MM.1S (cell line): ENCODE data around the gene PDIA3.

Experiments used
- DNase-seq: peaks from one replicate; pipeline ENCODE4 v3.0.0-alpha.2; 2015
- H2AFZ ChIP-seq: fragments of 300-600 bp; sonication (generic); 2 replicates; pipeline ENCODE4 v1.6.0; 2016; ENCODE audit warnings: antibody characterized with exemption, low read length
- H3F3A ChIP-seq: fragments of 300-600 bp; sonication (generic); 2 replicates; pipeline ENCODE4 v1.6.1; 2016; ENCODE audit warnings: mild to moderate bottlenecking, antibody characterized with exemption, low read length, moderate library complexity, mixed read lengths; ENCODE audit not compliant: insufficient read depth
- H3K27ac ChIP-seq: fragments of 300-600 bp; sonication (generic); 2 replicates; pipeline ENCODE4 v1.5.1; 2016; ENCODE audit warnings: mild to moderate bottlenecking, low read length
- H3K27me3 ChIP-seq: fragments of 300-600 bp; sonication (generic); replicated peaks from 2 replicates; pipeline ENCODE4 v1.6.0; 2016; ENCODE audit warnings: low read length; ENCODE audit not compliant: insufficient read depth
- H3K36me3 ChIP-seq: fragments of 300-600 bp; sonication (generic); replicated peaks from 2 replicates; pipeline ENCODE4 v1.6.1; 2016; ENCODE audit warnings: mild to moderate bottlenecking, low read length, mixed read lengths; ENCODE audit not compliant: insufficient read depth
- H3K4me1 ChIP-seq: fragments of 300-600 bp; sonication (generic); 2 replicates; pipeline ENCODE4 v1.6.1; 2016; ENCODE audit warnings: low read length, mixed read lengths
- H3K4me2 ChIP-seq: fragments of 300-600 bp; sonication (generic); 2 replicates; pipeline ENCODE4 v1.6.0; 2016; ENCODE audit warnings: low read depth, low read length
- H3K4me3 ChIP-seq: fragments of 300-600 bp; sonication (generic); 2 replicates; pipeline ENCODE4 v1.5.1; 2016; ENCODE audit warnings: low read length, mixed read lengths
- H3K79me2 ChIP-seq: fragments of 300-600 bp; sonication (generic); 2 replicates; pipeline ENCODE4 v1.6.1; 2016; ENCODE audit warnings: mixed run types, low read length, mixed read lengths
- H3K9ac ChIP-seq: fragments of 300-600 bp; sonication (generic); 2 replicates; pipeline ENCODE4 v1.6.1; 2016; ENCODE audit warnings: low read length, mixed read lengths
- H3K9me2 ChIP-seq: fragments of 300-600 bp; sonication (generic); replicated peaks from 2 replicates; pipeline ENCODE4 v1.6.1; 2016; ENCODE audit warnings: mild to moderate bottlenecking, low read length, mixed read lengths; ENCODE audit not compliant: insufficient read depth
- H3K9me3 ChIP-seq: fragments of 300-600 bp; sonication (generic); replicated peaks from 2 replicates; pipeline ENCODE4 v1.6.1; 2016; ENCODE audit warnings: mild to moderate bottlenecking, low read length, mixed read lengths; ENCODE audit not compliant: insufficient read depth
- H4K20me1 ChIP-seq: fragments of 300-600 bp; sonication (generic); 2 replicates; pipeline ENCODE4 v1.6.1; 2016; ENCODE audit warnings: mild to moderate bottlenecking, low read length, moderate library complexity, mixed read lengths; ENCODE audit not compliant: insufficient read depth
- CTCF ChIP-seq: fragments of 300-600 bp; sonication (generic); IDR thresholded peaks from 2 replicates; pipeline ENCODE4 v1.5.1; 2016; ENCODE audit warnings: antibody characterized with exemption, low read length, mixed read lengths
- EZH2 ChIP-seq: fragments of 300-600 bp; sonication (generic); optimal IDR thresholded peaks from 2 replicates; pipeline ENCODE3; 2017; ENCODE audit warnings: low read depth, mild to moderate bottlenecking, antibody characterized with exemption, low read length, mixed read lengths
- EZH2phosphoT487 ChIP-seq: fragments of 300-600 bp; sonication (generic); IDR thresholded peaks from 2 replicates; pipeline ENCODE4 v1.6.1; 2018; ENCODE audit warnings: antibody characterized with exemption, low read length

The PDIA3 gene

GRCh38 chr15:43795197-43795596, 49.0 kb downstream of the PDIA3 start:
- H3K4me1 ChIP-seq = peaks cover 12% of the 10 kb centered on the region
- no peaks in the 10 kb centered on the region for H3K36me3 ChIP-seq
- no peak overlapping the region for H3K27ac ChIP-seq

GRCh38 chr15:43795997-43796396, 49.8 kb downstream of the PDIA3 start:
- no peaks in the 10 kb centered on the region for H3K9me2 ChIP-seq
- no peak overlapping the region for H3K9ac ChIP-seq
- peaks cover 12% of the 10 kb centered on the region for H3K4me1 ChIP-seq

More at GRCh38 chr15:43795197-43795596, 49.0 kb downstream of the PDIA3 start:
- Histone ChIP-seq H3K9me2 (no peaks in the 10 kb centered on the region), H3K27me3 (no peaks in the 10 kb centered on the region), H3K4me2 (no peak overlapping the region), H3K4me3 (no peak overlapping the region), H3K9ac (no peak overlapping the region), H3K9me3 (no peaks in the 10 kb centered on the region), H2AFZ (no peak overlapping the region), H3F3A (peaks cover 11% of the 10 kb centered on the region; the same call in 1 of the 2 replicates), H3K79me2 (peaks cover 31% of the 10 kb centered on the region), H4K20me1 (no peaks in the 10 kb centered on the region)
- TF ChIP-seq EZH2phosphoT487 = no peak
- no peak for TF ChIP-seq CTCF
- TF ChIP-seq EZH2 = no peak
- DNase-seq = no peak

GRCh38 chr15:43796566-43796965, 50.3 kb downstream of the PDIA3 start:
- Histone ChIP-seq H3K36me3 (no peaks in the 10 kb centered on the region), H3K4me1 (peaks cover 12% of the 10 kb centered on the region), H3K4me3 (no peak overlapping the region), H3K9me3 (no peaks in the 10 kb centered on the region), H3F3A (peaks cover 11% of the 10 kb centered on the region; the same call in 1 of the 2 replicates), H4K20me1 (no peaks in the 10 kb centered on the region), H3K9me2 (no peaks in the 10 kb centered on the region), H3K79me2 (peaks cover 43% of the 10 kb centered on the region), H3K4me2 (no peak overlapping the region), H2AFZ (no peak overlapping the region), H3K27me3 (no peaks in the 10 kb centered on the region), H3K27ac (no peak overlapping the region), H3K9ac (no peak overlapping the region)
- DNase-seq = no peak
- no peak for TF ChIP-seq CTCF
- TF ChIP-seq EZH2phosphoT487 = no peak
- TF ChIP-seq EZH2 = no peak

More at GRCh38 chr15:43795997-43796396, 49.8 kb downstream of the PDIA3 start:
- no peaks in the 10 kb centered on the region for H3K27me3 ChIP-seq
- H3K9me3 ChIP-seq = no peaks in the 10 kb centered on the region
- H3F3A ChIP-seq = peaks cover 11% of the 10 kb centered on the region; the same call in 1 of the 2 replicates
- no peak overlapping the region for H2AFZ ChIP-seq
- no peaks in the 10 kb centered on the region for H4K20me1 ChIP-seq
- H3K36me3 ChIP-seq = no peaks in the 10 kb centered on the region
- H3K4me3 ChIP-seq = no peak overlapping the region
- no peak for DNase-seq
- H3K79me2 ChIP-seq = peaks cover 37% of the 10 kb centered on the region
- no peak overlapping the region for H3K4me2 ChIP-seq
- no peak overlapping the region for H3K27ac ChIP-seq
- TF ChIP-seq CTCF (no peak), EZH2phosphoT487 (no peak), EZH2 (no peak)
